B cell (primary cell): ENCODE data around the gene CTAGE8. TPM values are rescaled to one million over a fixed set of nuclear protein-coding genes. Genes with fewer than 3 reads are reported as not detected.
"Not testable (repeated sequence)": the region's sequence is repeated elsewhere in the genome, so short reads cannot be mapped to it uniquely, and the experiment has no call there.

Source experiments
- ATAC-seq: fragments of 200-7000 bp; cut with Tn5 transposase; one replicate; pipeline ENCODE4 v1.10.0; 2021; ENCODE audit warnings: low read depth, mild to moderate bottlenecking, moderate number of reproducible peaks, moderate library complexity
- CTCF ChIA-PET: fragments of 350-600 bp; sonication (Branson Sonifier 250); formaldehyde crosslinking; loops from one replicate; lab custom pipeline; 2021; ENCODE audit warnings: antibody characterized with exemption, inconsistent platforms; lab: Charles Lee
- POLR2A ChIA-PET: fragments of 350-600 bp; sonication (Branson Sonifier 250); formaldehyde crosslinking; loops from one replicate; lab custom pipeline; 2021; ENCODE audit warnings: antibody characterized with exemption; lab: Charles Lee
- DNase-seq: peaks from one replicate; pipeline ENCODE4 v3.0.0; 2013
- H2AFZ ChIP-seq: 2 replicates; pipeline ENCODE4 v1.6.1; 2012; ENCODE audit warnings: mild to moderate bottlenecking, low read depth, low read length; ENCODE audit not compliant: insufficient read depth, poor library complexity, severe bottlenecking
- H3K27ac ChIP-seq, 2 donors: 1 replicate in 1 of 2; 2 replicates in 1 of 2; pipeline ENCODE4 v1.5.1; 2012 to 2013; ENCODE audit warnings: low read length in 2 of 2, mild to moderate bottlenecking in 2 of 2, moderate library complexity in 1 of 2
- H3K27me3 ChIP-seq, 4 experiments: fragments of 200-600 bp in 1 of 4; sonication (generic) in 1 of 4; replicated peaks in 1 of 4; 1 replicate in 2 of 4; 2 replicates in 2 of 4; pipeline versions ENCODE4 v1.6.1 to v1.7.0; 2013 to 2016; ENCODE audit warnings: low read length in 3 of 4, mild to moderate bottlenecking in 2 of 4, mixed read lengths in 1 of 4, moderate library complexity in 1 of 4; ENCODE audit not compliant: insufficient read depth in 4 of 4, control insufficient read depth in 3 of 4; ENCODE audit errors: control extremely low read depth in 1 of 4
- H3K36me3 ChIP-seq, 2 experiments: replicated peaks in 1 of 2; 1 replicate in 1 of 2; 2 replicates in 1 of 2; pipeline versions ENCODE4 v1.6.1 to v1.7.1; 2013; ENCODE audit warnings: low read length in 1 of 2; ENCODE audit not compliant: insufficient read depth in 2 of 2, control insufficient read depth in 1 of 2; ENCODE audit errors: control extremely low read depth in 1 of 2, extremely low read depth in 1 of 2
- H3K4me1 ChIP-seq, 2 donors: fragments of 200-600 bp in 1 of 2; sonication (generic) in 1 of 2; 1 replicate in 1 of 2; 2 replicates in 1 of 2; pipeline versions ENCODE4 v1.5.1 to v1.6.1; 2013 to 2017; ENCODE audit warnings: low read length in 2 of 2; ENCODE audit not compliant: control insufficient read depth in 2 of 2, insufficient read depth in 2 of 2
- H3K4me2 ChIP-seq: replicated peaks from 2 replicates; pipeline ENCODE3; 2012; ENCODE audit warnings: mild to moderate bottlenecking, low read depth, low read length; ENCODE audit not compliant: poor library complexity, severe bottlenecking
- H3K4me3 ChIP-seq, 5 experiments: fragments of 200-600 bp in 1 of 5; sonication (generic) in 1 of 5; 1 replicate in 3 of 5; 2 replicates in 2 of 5; pipeline versions ENCODE4 v1.5.1 to v1.7.0; 2011 to 2016; ENCODE audit warnings: low read length in 4 of 5, mild to moderate bottlenecking in 4 of 5, low read depth in 2 of 5, control low read depth in 1 of 5, moderate library complexity in 1 of 5; ENCODE audit not compliant: insufficient read depth in 1 of 5; ENCODE audit errors: control extremely low read depth in 1 of 5, extremely low read depth in 1 of 5
- H3K79me2 ChIP-seq: fragments of 200-600 bp; sonication (generic); one replicate; pipeline ENCODE4 v1.6.0; 2016; ENCODE audit warnings: low read length; ENCODE audit not compliant: control insufficient read depth, insufficient read depth
- H3K9ac ChIP-seq: fragments of 200-600 bp; sonication (generic); 2 replicates; pipeline ENCODE4 v1.6.1; 2017; ENCODE audit warnings: mild to moderate bottlenecking, low read length, moderate library complexity
- H3K9me3 ChIP-seq, 3 donors: one replicate each; pipeline versions ENCODE4 v1.6.1 to v1.7.1; 2013; ENCODE audit warnings: low read length in 2 of 3; ENCODE audit not compliant: control insufficient read depth in 2 of 3, insufficient read depth in 1 of 3; ENCODE audit errors: control extremely low read depth in 1 of 3
- H4K20me1 ChIP-seq: 2 replicates; pipeline ENCODE4 v1.6.0; 2012; ENCODE audit warnings: mild to moderate bottlenecking, low read length; ENCODE audit not compliant: insufficient read depth, control insufficient read depth, poor library complexity, severe bottlenecking
- H3K27ac Mint-ChIP-seq: one replicate; pipeline ENCODE4 v1.8.0; 2021; ENCODE audit warnings: mixed read lengths
- H3K27me3 Mint-ChIP-seq: one replicate; pipeline ENCODE4 v1.8.0; 2021; ENCODE audit warnings: mixed read lengths
- H3K4me1 Mint-ChIP-seq: one replicate; pipeline ENCODE4 v1.8.0; 2021; ENCODE audit warnings: mixed read lengths
- H3K4me3 Mint-ChIP-seq: one replicate; pipeline ENCODE4 v1.8.0; 2021; ENCODE audit warnings: mixed read lengths
- H3K9me3 Mint-ChIP-seq: one replicate; pipeline ENCODE4 v1.8.0; 2022; ENCODE audit warnings: mixed read lengths; ENCODE audit not compliant: insufficient read depth
- WGBS: methylation state at CpG from one replicate; pipeline ENCODE4 v1.1.5; 2013; ENCODE audit warnings: missing lambda C conversion rate; ENCODE audit not compliant: insufficient coverage; 5-methylcytosine and 5-hydroxymethylcytosine counted together
- intact Hi-C: fragments of 100-400 bp; cut with micrococcal nuclease; formaldehyde crosslinking; loops from one replicate; pipeline ENCODE4 v1.10.0; 2022
- polyA plus RNA-seq: library from polyadenylated mRNA; depleted of rRNA; stranded (reverse); fragments of >200 nt; gene quantifications from 2 replicates; pipeline ENCODE4 v1.2.3, GENCODE V29; 2012
- total RNA-seq, 2 donors: library from RNA; stranded (reverse); fragments of 120-200 nt in 1 of 2; gene quantifications; 1 replicate in 1 of 2; 2 replicates in 1 of 2; pipeline versions ENCODE4 v1.2.3 to v1.2.4, GENCODE V29; 2013 to 2022

The CTAGE8 gene
- total and polyA plus RNA-seq, 2 donors (not counting 1 experiment from before 2014, with no cell fraction given): 0.91 to 1.3 TPM

DNA sequence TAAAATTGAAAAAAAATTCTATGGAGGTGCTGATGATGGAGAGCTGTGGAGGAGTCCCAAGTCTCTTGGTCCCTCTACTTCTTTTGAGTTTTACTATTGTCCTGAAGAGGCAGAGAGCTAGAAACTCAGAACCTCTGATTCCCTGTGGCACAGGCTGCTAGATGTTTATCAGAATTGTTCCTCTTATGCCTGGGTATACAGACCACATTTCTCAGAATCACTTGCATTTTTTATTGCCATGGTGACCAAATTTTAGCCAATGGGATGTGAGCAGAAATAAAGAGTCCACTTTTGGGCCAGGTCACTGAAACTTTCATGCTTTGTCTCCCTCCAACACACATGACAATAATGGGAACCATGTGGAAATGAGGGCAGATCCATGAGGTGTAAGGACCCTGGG is 45.4 kb downstream of the CTAGE8 start:
- H4K20me1 ChIP-seq, H2AFZ ChIP-seq, H3K4me3 Mint-ChIP-seq, H3K4me1 Mint-ChIP-seq, H3K27ac ChIP-seq, H3K27ac Mint-ChIP-seq, H3K4me3 ChIP-seq, H3K9me3 Mint-ChIP-seq, intact Hi-C loops, H3K9me3 ChIP-seq, DNase-seq, CTCF ChIA-PET, POLR2A ChIA-PET, H3K9ac ChIP-seq, H3K4me1 ChIP-seq, H3K36me3 ChIP-seq, ATAC-seq, H3K27me3 Mint-ChIP-seq, H3K27me3 ChIP-seq, H3K79me2 ChIP-seq, H3K4me2 ChIP-seq: not testable (repeated sequence)

DNA sequence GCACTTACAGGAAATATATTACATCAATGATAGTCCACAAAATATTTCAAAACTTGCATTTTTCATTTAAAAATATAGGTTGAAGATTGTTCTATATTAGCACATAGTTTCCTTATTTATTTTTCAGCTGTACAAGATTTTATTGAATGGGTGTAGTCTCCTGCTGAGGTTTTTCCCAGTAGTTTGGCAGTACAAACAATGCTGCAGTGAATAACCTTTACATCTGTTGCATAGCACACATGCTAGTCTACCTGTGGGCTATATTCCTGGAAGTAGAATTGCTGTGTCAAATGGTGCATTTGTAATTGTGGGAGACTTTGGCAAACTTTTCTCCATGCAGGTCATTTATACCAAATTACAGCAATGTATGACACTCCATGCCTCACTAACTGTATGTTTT is 48.6 kb downstream of the CTAGE8 start:
- H3K4me3 ChIP-seq, H3K27ac ChIP-seq, DNase-seq, H3K4me1 ChIP-seq, H3K79me2 ChIP-seq, H3K27me3 ChIP-seq, H3K4me3 Mint-ChIP-seq, H4K20me1 ChIP-seq, CTCF ChIA-PET, H2AFZ ChIP-seq, H3K9me3 Mint-ChIP-seq, H3K27me3 Mint-ChIP-seq, H3K9ac ChIP-seq, POLR2A ChIA-PET, H3K27ac Mint-ChIP-seq, H3K4me2 ChIP-seq, H3K9me3 ChIP-seq, H3K4me1 Mint-ChIP-seq, ATAC-seq, H3K36me3 ChIP-seq, intact Hi-C loops: not testable (repeated sequence)

DNA sequence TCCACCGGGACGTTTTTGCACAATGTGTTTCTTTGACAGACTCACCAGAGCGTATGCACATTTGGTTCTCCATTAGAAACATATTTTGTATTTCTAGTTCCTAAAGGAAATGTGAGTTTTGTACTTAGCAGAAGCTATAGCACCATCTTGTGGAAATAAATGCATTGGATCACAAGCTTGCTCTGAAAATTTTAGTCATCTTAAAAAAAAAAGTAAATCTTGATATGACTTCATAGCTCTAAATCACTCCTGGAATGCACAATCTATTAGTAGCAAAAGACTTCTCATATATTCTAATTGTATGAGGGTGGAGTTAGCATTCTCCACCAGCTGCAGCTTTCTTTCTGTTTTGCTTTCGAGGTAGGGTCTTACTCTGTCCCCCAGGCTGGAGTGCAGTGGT is 49.9 kb downstream of the CTAGE8 start:
- H3K4me3 ChIP-seq, H3K9ac ChIP-seq, POLR2A ChIA-PET, H3K9me3 ChIP-seq, H3K27ac ChIP-seq, H3K36me3 ChIP-seq, H3K79me2 ChIP-seq, H4K20me1 ChIP-seq, H3K4me1 Mint-ChIP-seq, CTCF ChIA-PET, H3K9me3 Mint-ChIP-seq, H2AFZ ChIP-seq, H3K27me3 Mint-ChIP-seq, DNase-seq, H3K4me1 ChIP-seq, H3K27ac Mint-ChIP-seq, H3K4me3 Mint-ChIP-seq, H3K4me2 ChIP-seq, intact Hi-C loops, H3K27me3 ChIP-seq: not testable (repeated sequence)
- no CpG with 5 or more reads among the region's 4 CpGs for WGBS
- ATAC-seq: peak; percentile 36

DNA sequence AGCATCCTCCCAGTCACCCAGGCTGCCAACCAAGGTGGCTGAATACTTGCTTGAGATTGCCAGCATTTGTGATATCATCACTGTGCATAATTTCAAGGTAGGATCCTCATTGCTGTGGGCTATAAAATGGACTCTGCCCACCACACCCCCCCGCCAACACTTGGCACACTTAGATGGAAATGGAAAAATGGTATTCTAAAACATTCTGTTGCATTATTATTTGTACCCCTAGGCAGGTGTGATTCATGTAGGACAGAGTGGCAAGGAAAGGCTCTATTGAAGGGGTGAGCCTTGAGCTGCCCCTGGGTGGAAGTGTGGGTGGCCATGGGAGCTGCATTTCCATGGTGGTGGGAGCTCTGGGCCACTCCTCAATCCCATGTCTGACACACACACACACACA is 50.5 kb downstream of the CTAGE8 start:
- H3K27ac Mint-ChIP-seq, H3K9me3 ChIP-seq, H3K27me3 ChIP-seq, H3K4me3 Mint-ChIP-seq, CTCF ChIA-PET, H3K79me2 ChIP-seq, H3K27me3 Mint-ChIP-seq, H2AFZ ChIP-seq, H3K4me2 ChIP-seq, H3K9ac ChIP-seq, POLR2A ChIA-PET, H3K27ac ChIP-seq, DNase-seq, intact Hi-C loops, H4K20me1 ChIP-seq, H3K4me1 ChIP-seq, H3K9me3 Mint-ChIP-seq, H3K36me3 ChIP-seq, ATAC-seq, H3K4me1 Mint-ChIP-seq, H3K4me3 ChIP-seq: not testable (repeated sequence)
- no CpG with 5 or more reads among the region's 1 CpG for WGBS
